H1 (cell line): ENCODE measurements around the gene ZSCAN22. TPM values are rescaled to one million over a fixed set of nuclear protein-coding genes. Genes with fewer than 3 reads are reported as not detected.

Experiments
- ASH2L ChIP-seq: fragments of 200-600, 300-600 bp; sonication (generic); IDR thresholded peaks from one replicate; pipeline ENCODE4 v1.7.1; 2017; ENCODE audit warnings: low read length
- ATF2 ChIP-seq: IDR thresholded peaks from 2 replicates; pipeline ENCODE4 v1.6.1; 2012; ENCODE audit warnings: low read length, inconsistent platforms
- ATF3 ChIP-seq: IDR thresholded peaks from 2 replicates; pipeline ENCODE4 v1.6.1; 2011; ENCODE audit warnings: low read depth, mild to moderate bottlenecking, low read length; ENCODE audit not compliant: insufficient read depth
- BACH1 ChIP-seq: IDR thresholded peaks from 2 replicates; pipeline ENCODE4 v1.6.1; 2012; ENCODE audit warnings: low read length, improper control_type of control experiment
- BCL11A ChIP-seq, 2 experiments: IDR thresholded peaks; one replicate each; pipeline ENCODE4 v1.6.1; 2011; ENCODE audit warnings: low read depth in 2 of 2, low read length in 2 of 2, mild to moderate bottlenecking in 2 of 2
- CHD1 ChIP-seq: IDR thresholded peaks from 2 replicates; pipeline ENCODE4 v1.6.1; 2012; ENCODE audit warnings: low read depth, low read length, improper control_type of control experiment
- CHD2 ChIP-seq: IDR thresholded peaks from 2 replicates; pipeline ENCODE4 v1.6.1; 2012; ENCODE audit warnings: low read length, improper control_type of control experiment
- CREB1 ChIP-seq: IDR thresholded peaks from 2 replicates; pipeline ENCODE4 v1.6.1; 2012; ENCODE audit warnings: inconsistent platforms
- CTBP2 ChIP-seq: IDR thresholded peaks from 2 replicates; pipeline ENCODE4 v1.7.0; 2011; ENCODE audit warnings: borderline replicate concordance, mild to moderate bottlenecking, moderate library complexity, mixed read lengths, low read length; ENCODE audit not compliant: insufficient read depth, insufficient read length
- HDAC2 ChIP-seq, 2 experiments: fragments of 300-600 bp in 1 of 2; sonication (generic) in 1 of 2; IDR thresholded peaks; 2 replicates each; pipeline ENCODE4 v1.6.1; 2011 to 2012; ENCODE audit warnings: low read depth in 2 of 2, low read length in 2 of 2, mild to moderate bottlenecking in 2 of 2, moderate library complexity in 2 of 2, borderline replicate concordance in 1 of 2, inconsistent platforms in 1 of 2
- JUN ChIP-seq: IDR thresholded peaks from 2 replicates; pipeline ENCODE4 v1.6.1; 2011; ENCODE audit warnings: low read depth, mild to moderate bottlenecking, improper control_type of control experiment, low read length
- KDM4A ChIP-seq: IDR thresholded peaks from one replicate; pipeline ENCODE4 v1.7.1; 2012; ENCODE audit warnings: low read depth, mild to moderate bottlenecking, moderate library complexity, low read length, inconsistent platforms; ENCODE audit not compliant: severe bottlenecking
- NANOG ChIP-seq: IDR thresholded peaks from 2 replicates; pipeline ENCODE4 v1.6.1; 2011; ENCODE audit warnings: low read length, low read depth, mild to moderate bottlenecking, inconsistent platforms; ENCODE audit not compliant: insufficient read depth, poor library complexity, severe bottlenecking
- NRF1 ChIP-seq: IDR thresholded peaks from 2 replicates; pipeline ENCODE4 v1.6.1; 2011; ENCODE audit warnings: mild to moderate bottlenecking, low read depth, low read length, improper control_type of control experiment
- SAP30 ChIP-seq: fragments of 300-600 bp; sonication (generic); IDR thresholded peaks from 2 replicates; pipeline ENCODE4 v1.7.1; 2012; ENCODE audit warnings: low read length, moderate library complexity, mild to moderate bottlenecking, inconsistent platforms; ENCODE audit not compliant: insufficient read depth, insufficient replicate concordance
- SIN3A ChIP-seq, 2 experiments: IDR thresholded peaks in 1 of 2; conservative IDR thresholded peaks in 1 of 2; 2 replicates each; pipeline ENCODE4 v1.6.1; 2011 to 2012; ENCODE audit warnings: low read length in 2 of 2, improper control_type of control experiment in 1 of 2, low read depth in 1 of 2, mild to moderate bottlenecking in 1 of 2
- SIX5 ChIP-seq: IDR thresholded peaks from 2 replicates; pipeline ENCODE4 v1.6.1; 2011; ENCODE audit warnings: mild to moderate bottlenecking, low read depth, low read length
- SRF ChIP-seq: IDR thresholded peaks from 2 replicates; pipeline ENCODE4 v1.6.1; 2011; ENCODE audit warnings: mild to moderate bottlenecking, low read depth, low read length, moderate library complexity
- TAF7 ChIP-seq: optimal IDR thresholded peaks from 2 replicates; pipeline ENCODE3; 2011; ENCODE audit warnings: low read depth, mild to moderate bottlenecking, inconsistent platforms, low read length, moderate library complexity, borderline replicate concordance
- TBP ChIP-seq: IDR thresholded peaks from 2 replicates; pipeline ENCODE4 v1.6.1; 2011; ENCODE audit warnings: low read depth, low read length, improper control_type of control experiment
- TEAD4 ChIP-seq: IDR thresholded peaks from 2 replicates; pipeline ENCODE4 v1.6.1; 2012; ENCODE audit warnings: low read depth, low read length, inconsistent platforms, mixed read lengths
- polyA plus RNA-seq, 7 experiments: library from polyadenylated mRNA; depleted of rRNA in 3 of 7; stranded (reverse) in 5 of 7; unstranded in 2 of 7; fragments of >200 nt in 5 of 7; fragments of 200-250 nt in 2 of 7; gene quantifications; 1 replicate in 5 of 7; 2 replicates in 1 of 7; 4 replicates in 1 of 7; pipeline versions ENCODE4 v1.2.1 to v1.2.3, GENCODE V29; 2011 to 2013; ENCODE audit warnings: missing spikeins in 2 of 7, mixed read lengths in 2 of 7
- total RNA-seq: library from RNA; stranded (reverse); fragmentation: NEBNext Ultra II Directional; extraction: Animal tissue kit (Norgen Biotek cat#: 25700); gene quantifications from 2 replicates; pipeline ENCODE4 v1.2.1, GENCODE V29; 2021

Gene ZSCAN22
- total and polyA plus RNA-seq, 2 of the 8 experiments (the other 6 are each of a cell fraction or from before 2014, with no cell fraction given), result 3.2 to 3.3 TPM

- TF ChIP-seq NANOG (peak; percentile 17), KDM4A (peak; percentile 97), TEAD4 (peak; percentile 6; the same call in 1 of the 2 replicates), SRF (peak; percentile 24; the same call in 1 of the 2 replicates), NRF1 (no peak), SIN3A (conservative IDR thresholded peaks at IDR 0.05 in 1 of 2, IDR thresholded peaks at IDR 0.05 in 1 of 2; ENCODE audit: low read depth in 1 of 2, low read length in 2 of 2) (peak in 1 of 2 experiments; percentile 87; a peak in 2 of 4 replicates), ASH2L (peak; percentile 83), CHD1 (no peak), BACH1 (peak; percentile 46; the same call in 1 of the 2 replicates), TBP (peak; percentile 61), SIX5 (peak; percentile 99), CREB1 (peak; percentile 94), BCL11A (IDR thresholded peaks at IDR 0.05; ENCODE audit: low read depth in 2 of 2, low read length in 2 of 2) (no peak), CTBP2 (peak; percentile 37), HDAC2 (IDR thresholded peaks at IDR 0.05; ENCODE audit: borderline replicate concordance in 1 of 2, low read depth in 2 of 2, low read length in 2 of 2) (peak in 1 of 2 experiments; percentile 87; a peak in 2 of 4 replicates), TAF7 (peak; percentile 78), JUN (no peak), ATF2 (peak; percentile 60; the same call in 1 of the 2 replicates), CHD2 (no peak; the same call in none of the 2 replicates), SAP30 (peak; percentile 96), ATF3 (peak; percentile 48; the same call in 1 of the 2 replicates)
Observed at GRCh38 chr19:58326914-58327726, at the start of gene ZSCAN22 (continued).
